Ectodermal cell (in vitro differentiated cells): ENCODE measurements around the gene OR4E2.
"Not testable (repeated sequence)": the region's sequence is repeated elsewhere in the genome, so short reads cannot be mapped to it uniquely, and the experiment has no call there.

Experiments
- H3K27ac ChIP-seq: 2 replicates; pipeline ENCODE4 v1.7.0; 2013; ENCODE audit warnings: mild to moderate bottlenecking, low read depth, low read length; ENCODE audit not compliant: insufficient read depth, poor library complexity, severe bottlenecking
- H3K27me3 ChIP-seq: 2 replicates; pipeline ENCODE4 v1.7.0; 2013; ENCODE audit warnings: mild to moderate bottlenecking, low read length; ENCODE audit not compliant: insufficient read depth, control insufficient read depth, poor library complexity, severe bottlenecking
- H3K36me3 ChIP-seq: one replicate; pipeline ENCODE4 v1.7.0; 2013; ENCODE audit warnings: low read length; ENCODE audit not compliant: control insufficient read depth, insufficient read depth
- H3K4me1 ChIP-seq: one replicate; pipeline ENCODE4 v1.7.0; 2013; ENCODE audit warnings: low read length; ENCODE audit not compliant: control insufficient read depth, insufficient read depth
- H3K4me3 ChIP-seq: 2 replicates; pipeline ENCODE4 v1.7.0; 2013; ENCODE audit warnings: low read depth, low read length, control low read depth; ENCODE audit not compliant: insufficient read depth
- H3K9me3 ChIP-seq: 2 replicates; pipeline ENCODE4 v1.7.0; 2013; ENCODE audit warnings: mild to moderate bottlenecking, low read length, moderate library complexity; ENCODE audit not compliant: control insufficient read depth
- WGBS, 2 experiments: methylation state at CpG; one replicate each; pipeline ENCODE4 v1.1.7; 2013; ENCODE audit warnings: missing lambda C conversion rate in 2 of 2; 5-methylcytosine and 5-hydroxymethylcytosine counted together

The OR4E2 gene

DNA sequence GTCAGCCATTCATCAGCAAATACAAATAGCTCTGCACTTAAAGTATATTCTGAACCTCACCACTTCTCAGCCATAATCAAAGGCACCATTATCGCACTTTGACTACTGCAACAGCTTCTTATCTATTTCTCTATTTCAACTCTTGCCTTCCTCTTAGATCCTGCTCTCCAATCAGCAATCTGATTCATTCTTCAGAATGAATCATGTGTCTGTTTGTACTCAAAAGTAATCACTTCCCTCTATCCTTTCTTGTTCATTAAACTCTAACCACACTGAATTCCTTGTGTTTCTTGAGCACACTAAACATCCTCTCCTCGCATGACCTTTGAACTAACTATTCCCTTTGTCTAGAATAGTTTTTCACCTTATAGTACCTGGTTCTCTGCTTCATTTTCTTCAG, 32.8 kb downstream of the OR4E2 start:
- Histone ChIP-seq H3K4me1 (no peaks in the 10 kb centered on the region), H3K27ac (no peak overlapping the region), H3K9me3 (no peaks in the 10 kb centered on the region), H3K27me3 (no peaks in the 10 kb centered on the region), H3K36me3 (no peaks in the 10 kb centered on the region), H3K4me3 (no peak overlapping the region)
- WGBS, 2 experiments, result 92 to 98% methylated on average over 2 of the region's 2 CpGs

DNA sequence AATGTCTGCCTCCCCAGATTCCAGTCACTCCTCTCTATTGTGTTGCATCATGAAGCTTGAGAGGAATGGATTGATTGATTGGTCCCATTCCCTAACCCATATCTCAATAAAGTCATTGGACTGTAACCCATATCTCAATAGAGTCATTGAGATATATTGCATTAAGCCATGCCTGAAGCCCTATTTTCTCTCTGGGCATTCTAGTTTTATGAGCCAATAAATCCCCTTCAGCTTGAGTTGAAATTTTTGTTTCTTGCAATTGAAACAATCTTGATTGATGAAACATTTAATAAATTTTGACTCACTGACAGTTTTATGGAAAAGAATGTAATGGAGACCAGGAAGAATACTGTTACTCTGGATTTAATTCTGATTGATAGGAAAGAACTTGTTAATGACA, 40.8 kb downstream of the OR4E2 start:
- Histone ChIP-seq H3K27me3 (no peaks in the 10 kb centered on the region), H3K9me3 (no peaks in the 10 kb centered on the region), H3K36me3 (no peaks in the 10 kb centered on the region), H3K27ac (no peak overlapping the region), H3K4me1 (no peaks in the 10 kb centered on the region), H3K4me3 (no peak overlapping the region)

DNA sequence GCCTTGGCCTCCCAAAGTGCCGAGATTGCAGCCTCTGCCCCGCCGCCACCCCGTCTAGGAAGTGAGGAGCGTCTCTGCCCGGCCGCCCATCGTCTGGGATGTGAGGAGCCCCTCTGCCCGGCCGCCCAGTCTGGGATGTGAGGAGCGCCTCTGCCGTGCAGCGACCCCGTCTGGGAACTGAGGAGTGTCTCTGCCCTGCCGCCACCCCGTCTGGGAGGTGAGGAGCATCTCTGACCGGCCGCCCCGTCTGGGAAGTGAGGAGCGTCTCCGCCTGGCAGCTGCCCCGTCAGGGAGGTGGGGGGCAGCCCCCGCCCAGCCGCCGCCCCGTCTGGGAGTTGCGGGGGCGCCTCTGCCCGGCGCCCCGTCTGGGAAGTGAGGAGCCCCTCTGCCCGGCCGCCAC, 44.0 kb downstream of the OR4E2 start:
- WGBS, 2 experiments, result 95 to 97% methylated on average over 33 of the region's 33 CpGs
- H3K27me3 ChIP-seq, H3K36me3 ChIP-seq, H3K4me3 ChIP-seq, H3K9me3 ChIP-seq, H3K27ac ChIP-seq, H3K4me1 ChIP-seq: not testable (repeated sequence)

DNA sequence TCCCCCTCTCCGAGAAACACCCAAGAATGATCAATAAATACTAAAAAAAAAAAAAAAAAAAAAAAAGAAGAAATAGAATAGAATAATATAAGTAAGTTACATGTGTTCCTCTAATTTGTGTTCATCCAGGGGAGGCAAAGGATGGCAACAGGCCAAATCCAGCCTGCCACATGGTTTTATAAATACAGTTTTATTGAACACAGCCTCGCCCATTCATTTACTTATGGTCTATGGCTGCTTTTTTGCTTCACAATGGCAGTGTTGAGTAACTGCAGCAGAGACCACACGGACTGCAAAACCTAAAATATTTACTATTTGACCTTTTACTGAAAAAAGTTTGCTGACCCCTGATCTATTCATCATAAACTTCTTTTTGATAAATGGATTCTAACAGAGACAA, 44.9 kb downstream of the OR4E2 start:
- WGBS, 2 experiments, result 85 to 86% methylated on average over 1 to 2 of the region's 3 CpGs
- not testable (repeated sequence) for H3K4me1 ChIP-seq

DNA sequence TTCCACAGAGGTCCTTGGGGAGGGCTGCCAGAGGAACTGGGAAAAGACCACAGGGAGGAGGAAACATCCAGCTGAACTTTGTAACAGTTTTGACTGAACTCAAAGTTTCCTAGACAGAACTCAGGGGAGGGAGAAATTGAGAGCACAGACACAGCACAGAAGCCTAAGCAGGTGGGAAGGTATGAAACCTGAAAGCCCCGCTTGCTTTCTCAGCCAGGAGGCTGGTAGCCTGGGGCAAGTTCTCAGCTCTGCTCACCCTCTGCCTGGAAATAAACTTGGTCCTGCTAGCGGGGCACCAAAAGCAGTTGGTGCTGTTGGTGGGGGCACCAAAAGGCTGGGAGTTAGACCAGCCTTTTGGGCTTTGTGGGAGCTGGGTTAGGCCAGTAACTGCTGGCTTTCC, 45.9 kb downstream of the OR4E2 start:
- H3K4me1 ChIP-seq, result no peaks in the 10 kb centered on the region
- no peaks in the 10 kb centered on the region for H3K9me3 ChIP-seq
- H3K27ac ChIP-seq, result no peak overlapping the region
- 92 to 96% methylated on average over 2 of the region's 2 CpGs for WGBS, 2 experiments
- no peaks in the 10 kb centered on the region for H3K36me3 ChIP-seq
- H3K27me3 ChIP-seq, result no peaks in the 10 kb centered on the region
- H3K4me3 ChIP-seq, result no peak overlapping the region

More for the DNA sequence above, 44.9 kb downstream of the OR4E2 start:
- not testable (repeated sequence) for H3K9me3 ChIP-seq, H3K36me3 ChIP-seq, H3K27ac ChIP-seq, H3K27me3 ChIP-seq, H3K4me3 ChIP-seq

DNA sequence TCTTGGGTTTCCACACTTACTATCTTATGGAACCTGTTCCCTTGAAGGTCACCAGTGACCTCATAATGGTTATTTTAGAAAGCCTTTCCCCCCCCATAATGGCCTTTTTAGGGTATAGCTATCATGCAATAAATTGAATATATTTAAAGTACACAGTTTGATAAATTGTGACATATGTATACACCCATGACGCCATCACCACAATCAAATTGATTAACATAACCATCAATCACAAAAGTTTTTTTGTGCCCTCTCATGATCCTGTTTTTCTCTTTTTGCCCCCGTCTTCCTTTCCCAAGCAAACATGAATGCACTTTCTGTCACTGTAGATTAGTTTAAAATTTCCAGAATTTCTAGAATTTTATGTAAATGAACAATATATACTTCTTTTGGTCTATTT, 48.7 kb downstream of the OR4E2 start:
- 96% methylated on average over 2 of the region's 2 CpGs for WGBS, 2 experiments
- Histone ChIP-seq H3K36me3 (no peaks in the 10 kb centered on the region), H3K4me3 (no peak overlapping the region), H3K27ac (no peak overlapping the region), H3K27me3 (no peaks in the 10 kb centered on the region), H3K4me1 (no peaks in the 10 kb centered on the region), H3K9me3 (no peaks in the 10 kb centered on the region)

DNA sequence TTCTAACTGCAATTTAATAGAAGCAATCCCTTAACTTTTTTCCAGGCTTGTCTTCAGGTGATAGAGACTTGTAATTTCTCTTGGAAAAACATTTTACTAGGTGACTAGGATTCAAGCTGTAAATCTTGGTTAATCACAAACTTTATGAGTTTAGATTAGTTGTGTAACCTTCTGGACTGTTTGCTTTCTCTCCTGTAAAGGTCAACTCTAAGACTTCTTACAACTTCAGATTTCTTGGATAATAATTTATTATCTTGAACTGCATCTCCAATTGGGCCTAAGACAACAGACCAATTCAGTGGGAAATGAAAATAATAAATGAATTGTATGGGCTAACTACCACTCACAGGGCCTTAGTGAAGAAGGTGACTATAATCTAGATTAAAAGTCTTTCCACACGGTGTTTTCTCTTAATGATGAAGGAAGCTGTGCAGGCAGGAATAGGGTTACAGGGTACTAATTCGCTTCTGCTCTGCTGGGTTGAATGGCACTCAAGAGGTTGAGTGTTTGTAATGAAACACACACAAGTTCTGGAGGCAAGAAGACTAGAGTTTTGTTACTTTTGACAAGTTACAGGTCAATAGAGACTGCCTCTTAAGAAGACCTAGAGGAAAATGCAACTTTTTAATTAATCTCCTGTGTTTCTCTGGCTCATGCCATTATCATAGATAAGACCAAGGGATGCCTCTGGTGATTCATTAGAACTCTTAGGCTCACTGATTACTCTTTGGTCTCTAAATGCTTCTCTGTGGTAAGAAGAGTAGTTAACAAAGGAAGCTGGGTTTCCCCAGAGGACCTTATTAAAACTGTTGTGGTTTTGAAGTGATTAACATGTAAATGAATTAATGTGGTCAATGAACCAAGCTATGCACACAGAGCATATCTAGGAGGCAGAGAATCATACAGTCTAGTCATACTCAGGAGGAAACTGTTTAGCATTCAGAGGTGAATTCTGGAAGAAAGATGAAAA, 50.0 kb downstream of the OR4E2 start:
- Histone ChIP-seq H3K36me3 (no peaks in the 10 kb centered on the region), H3K4me1 (no peaks in the 10 kb centered on the region), H3K4me3 (no peak overlapping the region), H3K9me3 (no peaks in the 10 kb centered on the region), H3K27me3 (no peaks in the 10 kb centered on the region), H3K27ac (no peak overlapping the region)
- WGBS, 2 experiments, result 87 to 92% methylated on average over 2 of the region's 2 CpGs

DNA sequence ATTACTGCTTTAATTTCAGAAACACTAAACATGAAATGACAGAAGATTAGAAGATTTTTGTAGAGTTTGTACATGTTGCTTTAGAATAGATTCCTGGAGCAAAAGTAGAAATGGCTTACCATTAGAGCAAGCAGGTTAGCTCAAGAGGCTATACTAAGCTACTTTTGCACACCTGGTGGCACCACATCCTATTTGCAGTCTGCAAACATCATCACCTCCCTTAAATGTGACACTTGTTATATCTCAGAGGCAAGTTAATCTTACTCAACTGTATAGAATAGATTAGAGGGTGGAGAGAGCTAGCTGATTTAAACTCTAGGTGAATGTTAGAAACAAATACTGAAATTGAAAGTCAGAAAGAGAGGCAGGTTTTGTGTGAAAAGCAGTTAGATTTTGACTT, 50.7 kb downstream of the OR4E2 start:
- Histone ChIP-seq H3K4me1 (no peaks in the 10 kb centered on the region), H3K36me3 (no peaks in the 10 kb centered on the region), H3K4me3 (no peak overlapping the region), H3K9me3 (no peaks in the 10 kb centered on the region), H3K27me3 (no peaks in the 10 kb centered on the region), H3K27ac (no peak overlapping the region)

DNA sequence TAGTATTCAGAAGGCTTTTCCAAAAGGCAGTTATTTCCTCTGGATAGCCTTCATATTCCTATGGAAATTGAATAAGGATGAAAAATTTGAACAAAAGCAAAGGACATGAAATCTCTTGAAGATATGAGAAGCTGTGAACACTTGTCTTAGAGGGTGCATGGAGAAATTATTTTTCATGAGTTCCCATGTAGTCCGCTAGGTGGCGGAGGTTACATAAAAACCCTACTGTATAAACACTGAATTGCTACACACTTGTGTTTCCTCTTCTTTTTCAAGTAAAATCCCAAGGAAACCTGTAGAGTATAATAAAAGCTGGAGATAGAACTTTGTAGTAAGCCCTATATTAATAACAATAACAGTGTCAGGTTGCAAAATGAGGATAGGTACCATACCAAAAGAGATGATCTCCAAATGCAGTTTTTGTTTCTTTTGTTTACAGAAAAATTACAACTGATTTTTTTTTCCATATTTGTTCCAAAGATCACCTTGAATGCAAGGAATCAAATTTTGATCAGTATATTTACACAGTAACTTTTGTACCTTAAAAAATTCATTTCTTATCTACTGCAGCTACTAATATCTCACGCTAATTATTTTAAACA, 57.8 kb downstream of the OR4E2 start:
- Histone ChIP-seq H3K4me1 (no peaks in the 10 kb centered on the region), H3K27me3 (no peaks in the 10 kb centered on the region), H3K27ac (no peak overlapping the region), H3K36me3 (no peaks in the 10 kb centered on the region), H3K9me3 (no peaks in the 10 kb centered on the region), H3K4me3 (no peak overlapping the region)
- 0 to 90% methylated on average over 1 to 2 of the region's 3 CpGs for WGBS, 2 experiments

DNA sequence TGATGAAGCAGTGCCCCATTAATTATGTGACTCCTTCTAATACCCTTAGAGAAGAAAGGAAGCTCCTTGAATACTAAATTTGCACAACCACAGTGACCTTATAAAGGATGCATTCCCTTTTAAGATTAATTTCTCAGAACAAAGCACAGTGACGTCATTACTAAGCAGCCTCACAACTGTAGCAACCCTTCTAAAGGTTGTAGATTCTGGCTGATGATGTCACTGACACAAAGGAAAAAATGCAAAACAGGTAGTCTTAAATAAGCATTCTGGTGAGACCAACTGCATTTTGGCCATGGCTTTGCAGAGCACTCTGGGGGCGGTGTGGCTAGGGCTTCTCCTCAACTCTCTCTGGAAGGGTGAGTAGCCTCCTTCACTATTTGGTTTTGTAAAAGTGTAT, 58.4 kb downstream of the OR4E2 start:
- H3K27me3 ChIP-seq, result no peaks in the 10 kb centered on the region
- H3K27ac ChIP-seq, result no peak overlapping the region
- H3K36me3 ChIP-seq, result no peaks in the 10 kb centered on the region
- no peak overlapping the region for H3K4me3 ChIP-seq
- no peaks in the 10 kb centered on the region for H3K4me1 ChIP-seq
- WGBS, 2 experiments, result 90 to 95% methylated on average over 2 of the region's 2 CpGs
- no peaks in the 10 kb centered on the region for H3K9me3 ChIP-seq
